T-helper 2 cell (primary cell): ENCODE data around the gene ARID1B.
A peak's percentile ranks its signal among the peaks of the same experiment; 100 is the strongest.
"Not testable (repeated sequence)": the region's sequence is repeated elsewhere in the genome, so short reads cannot be mapped to it uniquely, and the experiment has no call there.

Experiments used
- DNase-seq, 5 experiments: peaks; one replicate each; pipeline versions ENCODE4 v3.0.0 to v3.0.0-alpha.2; 2012 to 2022

Gene ARID1B

DNA sequence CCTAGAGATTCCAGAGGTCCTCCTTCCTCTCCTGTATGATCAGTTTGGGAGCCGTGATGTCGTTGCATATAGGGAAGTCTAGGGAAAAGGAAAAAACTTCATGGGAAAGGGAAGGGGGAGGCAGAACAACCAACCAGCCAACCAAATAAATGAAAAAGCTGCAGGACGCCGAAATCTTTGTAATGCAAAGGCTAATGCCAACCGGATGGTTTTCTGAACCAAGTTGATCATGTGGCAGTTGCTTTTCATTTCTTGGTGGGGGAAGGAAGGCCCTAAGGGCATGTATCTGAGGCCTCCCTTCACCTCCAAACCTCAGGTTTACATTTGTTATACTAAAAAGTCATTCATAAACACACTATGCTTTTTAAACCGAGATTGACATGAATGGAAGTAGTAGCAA, 167.2 kb downstream of the ARID1B start:
- DNase-seq = no peak

DNA sequence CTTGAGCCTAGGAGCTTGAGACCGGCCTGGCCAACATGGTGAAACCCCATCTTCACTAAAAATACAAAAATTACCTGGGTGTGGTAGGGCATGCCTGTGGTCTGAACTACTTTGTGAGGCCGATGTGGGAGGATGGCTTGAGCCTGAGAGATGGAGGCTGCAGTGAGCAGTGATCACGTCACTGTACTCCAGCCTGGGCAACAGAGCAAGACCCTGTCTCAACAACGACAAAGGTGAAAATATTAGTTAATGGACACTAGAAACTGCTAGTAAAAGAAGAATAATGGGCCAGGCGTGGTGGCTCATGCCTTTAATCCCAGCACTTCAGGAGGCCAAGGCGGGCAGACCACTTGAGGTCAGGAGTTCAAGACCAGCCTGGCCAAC, 168.6 kb downstream of the ARID1B start:
- DNase-seq = not testable (repeated sequence)

DNA sequence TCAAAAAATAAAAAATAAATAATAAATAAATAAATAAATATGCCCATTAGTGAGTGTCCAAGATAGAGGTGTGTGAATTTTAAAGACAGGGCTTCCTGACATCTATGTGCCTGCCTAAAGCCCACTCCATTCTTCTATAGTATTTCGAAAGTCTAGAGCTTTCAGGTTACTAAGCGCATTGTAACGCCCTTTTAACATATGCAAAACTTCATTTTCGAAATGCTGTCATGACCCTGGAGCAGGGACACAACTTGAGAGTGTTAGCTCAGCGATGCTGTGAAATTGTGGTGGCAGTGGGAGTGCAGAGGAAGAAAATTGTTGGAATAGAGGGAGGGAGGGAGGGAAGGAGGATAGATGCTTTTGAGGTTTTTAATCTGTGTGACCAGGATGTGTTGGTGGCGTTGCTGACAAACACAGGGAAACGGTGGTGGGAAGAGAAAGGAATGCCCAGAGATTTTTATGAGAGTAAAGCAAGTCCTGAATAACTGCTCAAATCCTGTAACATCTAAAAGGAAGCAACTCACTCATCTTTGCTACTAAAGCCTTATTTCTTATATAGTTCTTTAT, 169.3 kb downstream of the ARID1B start:
- DNase-seq = no peak

DNA sequence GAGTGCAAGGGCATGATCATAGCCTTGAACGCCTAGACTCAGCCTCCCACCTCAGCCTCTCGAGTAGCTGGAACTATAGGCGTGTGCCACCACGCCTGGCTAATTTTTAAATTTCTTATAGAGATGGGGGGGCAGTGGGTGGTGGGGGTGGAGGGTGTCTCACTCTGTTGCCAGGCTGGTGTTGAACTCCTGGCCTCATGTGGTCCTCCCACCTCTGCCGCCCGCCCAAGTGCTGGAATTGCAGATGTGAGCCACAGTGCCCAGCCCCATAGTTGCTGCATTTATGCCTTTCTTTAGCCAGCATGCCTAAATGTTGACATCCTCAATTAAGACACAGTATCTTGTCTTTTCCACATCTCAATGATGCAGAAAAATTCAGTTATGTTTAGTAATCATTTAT, 171.1 kb downstream of the ARID1B start:
- DNase-seq = no peak

DNA sequence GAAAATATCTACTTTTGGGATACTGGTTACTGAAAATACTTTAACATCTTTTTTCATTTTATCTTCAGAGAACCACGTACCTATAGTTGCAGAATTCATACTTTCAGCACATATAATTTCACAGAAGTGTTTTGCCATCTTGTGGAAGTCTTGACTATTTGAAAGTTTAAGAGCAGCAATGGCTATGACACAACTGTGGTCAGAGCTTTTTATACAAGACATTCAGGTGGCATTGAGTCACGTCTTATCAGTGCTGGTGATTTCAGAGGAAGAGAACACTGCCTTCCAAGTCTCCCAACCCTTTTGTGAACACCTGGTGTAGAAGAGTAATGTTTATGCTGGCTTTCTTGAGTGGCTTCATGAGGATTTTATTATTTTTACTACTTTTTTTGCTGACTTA, 171.6 kb downstream of the ARID1B start:
- peak in 1 of 5 experiments; percentile 25 for DNase-seq

DNA sequence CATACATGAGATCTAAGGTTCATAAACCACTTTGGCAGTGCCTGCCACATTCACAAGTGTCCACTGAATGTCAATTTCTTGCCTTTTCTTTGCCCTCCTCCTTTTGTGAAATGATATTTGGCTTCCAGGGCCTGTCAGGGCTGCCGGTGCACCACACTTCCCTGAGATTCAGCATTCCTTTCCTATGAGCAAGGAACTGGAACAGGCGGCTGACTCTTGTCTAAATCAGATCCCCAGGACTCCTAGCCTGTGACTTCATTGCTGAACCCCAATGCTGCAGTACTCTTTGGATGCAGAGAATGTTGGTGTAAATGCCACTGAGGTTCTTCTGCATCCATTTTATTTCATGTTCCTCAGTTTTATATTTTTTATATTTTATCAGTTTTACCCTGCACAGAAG, 172.2 kb downstream of the ARID1B start:
- DNase-seq = no peak

DNA sequence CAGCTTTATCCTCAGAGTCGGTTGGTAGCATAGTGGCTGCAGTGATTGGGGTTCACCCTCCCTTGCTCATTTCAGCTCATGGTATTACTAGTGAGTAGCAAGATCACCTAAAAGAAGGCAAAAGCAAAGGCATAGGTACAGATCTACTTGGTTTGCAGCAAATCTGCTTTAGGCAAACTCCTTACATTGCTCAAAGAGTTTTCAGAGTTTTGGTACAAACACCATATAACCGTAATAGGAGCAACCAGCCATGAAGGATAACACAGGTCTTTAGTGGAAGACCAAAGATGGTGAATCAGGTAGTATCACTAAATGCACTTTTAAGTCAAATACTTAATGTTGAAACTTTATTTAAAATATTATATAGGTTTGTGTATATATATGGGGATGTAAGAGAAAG, 172.9 kb downstream of the ARID1B start:
- no peak for DNase-seq

DNA sequence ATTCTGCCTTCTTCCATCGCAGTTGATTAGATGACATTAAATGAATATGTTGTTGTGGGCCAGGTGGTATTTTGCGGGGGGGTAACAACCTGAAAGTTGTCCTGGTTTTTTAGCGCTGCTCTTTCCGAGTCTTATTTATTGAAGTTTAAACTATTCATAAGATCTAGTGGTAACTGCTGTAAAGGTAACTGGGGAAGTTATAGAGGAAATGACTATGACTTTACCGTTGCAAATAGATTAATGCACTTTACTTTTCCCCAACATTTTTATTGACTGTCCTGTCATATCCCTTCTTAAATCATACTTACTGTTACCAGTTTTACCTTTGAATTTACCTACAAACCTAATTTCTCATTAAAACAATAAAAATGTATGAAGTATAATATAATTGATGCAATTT, 173.4 kb downstream of the ARID1B start:
- DNase-seq = no peak

DNA sequence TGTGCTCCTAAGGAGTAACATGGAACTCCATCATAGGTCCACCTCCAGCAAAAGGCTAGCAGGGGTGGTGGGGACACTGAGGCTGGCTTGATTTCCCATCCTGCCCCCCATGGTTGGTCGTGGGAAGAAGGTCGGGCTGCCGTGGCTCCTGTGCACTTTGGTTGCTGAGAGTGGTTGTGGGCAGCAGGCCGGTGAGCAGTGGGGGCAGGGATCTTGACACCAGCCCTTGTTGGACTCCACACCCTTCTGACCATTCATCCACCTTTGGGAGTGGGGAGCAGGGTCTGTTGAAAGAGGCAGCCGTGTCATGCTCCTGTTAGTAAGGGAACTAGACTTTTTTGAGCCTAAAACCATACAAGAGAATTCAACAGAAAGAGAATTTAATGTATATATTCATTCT, 175.2 kb downstream of the ARID1B start:
- DNase-seq = no peak

DNA sequence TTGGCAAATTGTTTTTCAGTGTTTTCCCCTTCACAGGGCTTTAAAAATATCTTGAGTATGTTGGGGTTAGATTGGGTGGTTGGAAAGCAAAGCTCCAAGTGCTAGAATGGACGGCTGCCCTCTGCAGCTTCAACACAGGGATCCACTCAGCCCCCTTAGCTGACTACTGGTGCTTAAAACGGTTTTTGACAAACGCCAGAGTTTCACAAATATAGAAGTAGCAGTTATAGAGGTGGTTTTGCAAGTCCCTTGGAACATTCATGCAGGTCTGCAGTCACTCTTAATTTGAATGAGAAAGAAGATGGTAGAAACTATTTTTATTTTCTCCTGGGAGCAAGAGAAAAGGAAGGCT, 175.9 kb downstream of the ARID1B start:
- DNase-seq = no peak

DNA sequence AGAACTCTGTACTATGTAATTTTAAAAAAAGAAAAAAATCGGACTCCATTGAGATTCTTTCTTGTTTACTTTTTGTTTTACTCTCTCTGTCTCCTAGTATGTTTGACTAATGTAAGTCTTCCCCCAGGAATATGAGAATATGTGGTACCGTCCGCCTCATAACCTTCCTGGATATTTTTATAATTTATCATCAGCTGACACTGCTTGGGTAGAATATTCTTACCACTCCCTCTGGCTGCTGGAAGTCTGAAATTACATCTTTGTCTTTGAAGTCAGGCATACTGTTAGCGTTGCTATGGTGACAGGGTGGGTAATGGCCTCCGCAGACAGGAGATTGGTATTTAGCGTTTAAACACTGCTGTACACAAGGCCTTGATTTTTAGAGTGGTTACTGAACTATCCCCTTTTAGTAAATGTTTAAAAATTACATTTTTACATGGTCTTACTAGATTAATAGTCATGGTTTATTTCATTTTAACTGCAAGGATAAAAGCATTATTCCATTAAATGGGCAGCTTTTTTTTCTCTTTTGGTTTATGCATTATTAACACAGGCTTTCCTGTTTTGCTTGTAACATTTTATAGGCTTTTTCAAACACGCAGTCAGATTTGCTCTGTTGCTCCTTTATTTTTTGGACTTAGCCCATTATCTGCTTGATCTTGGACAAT, 176.4 kb downstream of the ARID1B start:
- peak in 3 of 5 experiments; percentile 12 to 58 (median 20) for DNase-seq

DNA sequence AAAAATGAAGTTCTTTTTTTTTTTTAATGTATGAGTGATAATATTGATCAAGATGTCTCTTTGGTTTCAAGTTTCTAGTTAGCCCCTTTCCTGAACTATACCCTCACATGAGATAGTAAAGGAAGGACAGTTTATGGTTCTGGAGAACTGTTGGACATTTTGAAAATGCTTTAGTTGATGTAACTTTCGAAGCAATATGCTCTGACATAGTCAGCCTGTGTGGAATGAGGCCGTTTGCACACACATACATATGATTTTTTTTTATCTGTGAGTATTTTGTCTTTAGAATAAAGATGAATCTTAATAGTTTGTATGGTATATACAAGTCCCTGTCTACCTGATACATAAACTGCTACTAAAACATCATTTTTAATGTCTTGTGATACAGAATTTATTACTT, 177.0 kb downstream of the ARID1B start:
- no peak for DNase-seq

DNA sequence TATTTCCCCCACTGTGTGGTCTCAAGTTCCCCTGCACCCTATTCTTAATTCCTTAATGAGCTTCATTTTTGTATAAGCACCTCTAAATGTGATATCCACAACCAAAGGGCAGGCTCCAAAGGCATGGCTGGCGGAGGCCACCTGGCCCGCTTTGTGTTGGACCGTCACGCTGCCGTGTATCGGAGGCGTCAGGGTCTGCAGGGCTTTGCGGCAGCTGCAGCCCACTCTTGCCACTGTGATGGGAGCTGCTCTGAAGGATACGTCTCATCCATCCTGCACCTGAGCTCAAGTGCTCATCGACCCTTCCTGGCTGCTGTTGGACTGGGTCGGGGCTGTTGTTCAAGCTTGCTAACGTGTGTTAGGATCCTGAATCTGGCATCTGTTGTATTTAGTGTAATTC, 177.6 kb downstream of the ARID1B start:
- DNase-seq = no peak

DNA sequence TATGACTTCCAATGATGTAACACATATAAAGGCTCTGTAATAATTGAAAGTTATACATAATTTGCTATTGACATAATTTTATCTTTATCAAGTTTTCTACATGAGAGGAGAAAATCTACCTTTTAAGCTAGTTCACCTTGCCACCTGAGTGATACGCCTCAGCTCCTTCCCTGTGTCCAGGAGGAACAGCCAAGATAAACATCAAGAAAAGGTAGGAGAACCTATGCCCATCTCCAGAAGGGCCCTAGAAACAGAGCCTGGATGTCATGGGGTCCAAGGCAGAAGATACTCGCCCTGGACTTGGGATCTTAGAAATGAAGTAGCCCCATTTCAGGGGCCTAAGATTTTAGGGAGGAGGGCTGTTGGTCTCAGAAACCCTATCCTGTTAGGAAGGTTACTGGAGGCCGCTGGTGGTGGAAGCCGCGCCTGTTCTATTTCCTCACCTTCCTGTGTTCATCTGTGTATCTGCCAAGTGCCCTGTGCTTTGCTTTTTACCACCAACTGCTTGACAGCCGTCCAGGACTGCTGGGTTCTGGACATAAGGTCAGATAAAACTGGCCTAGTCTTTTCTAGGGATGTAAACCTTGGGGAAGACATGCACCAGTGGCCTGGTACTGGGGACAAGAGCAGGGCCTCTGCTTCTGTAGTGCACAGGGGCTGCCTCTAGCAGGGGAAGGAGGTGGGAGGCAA, 178.5 kb downstream of the ARID1B start:
- DNase-seq = no peak

DNA sequence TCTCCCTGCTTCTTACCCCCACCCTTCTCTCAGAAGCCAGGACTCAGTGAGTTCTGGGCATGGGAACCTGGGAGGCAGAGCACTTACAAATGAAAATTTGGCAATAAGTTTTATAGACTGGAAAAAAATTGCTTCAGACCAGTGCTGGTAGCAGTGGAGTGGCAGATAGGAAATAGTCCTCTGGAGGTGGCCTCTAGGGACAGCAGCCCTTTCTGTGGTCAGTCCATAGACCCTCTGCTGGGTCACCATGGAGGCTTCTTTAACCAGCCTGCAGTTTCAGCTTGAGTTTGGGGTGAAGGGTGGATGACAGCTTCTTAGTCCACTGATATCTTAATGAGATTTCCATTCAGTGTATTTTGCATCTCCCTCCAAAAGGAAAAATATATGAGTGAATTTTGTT, 179.1 kb downstream of the ARID1B start:
- no peak for DNase-seq

DNA sequence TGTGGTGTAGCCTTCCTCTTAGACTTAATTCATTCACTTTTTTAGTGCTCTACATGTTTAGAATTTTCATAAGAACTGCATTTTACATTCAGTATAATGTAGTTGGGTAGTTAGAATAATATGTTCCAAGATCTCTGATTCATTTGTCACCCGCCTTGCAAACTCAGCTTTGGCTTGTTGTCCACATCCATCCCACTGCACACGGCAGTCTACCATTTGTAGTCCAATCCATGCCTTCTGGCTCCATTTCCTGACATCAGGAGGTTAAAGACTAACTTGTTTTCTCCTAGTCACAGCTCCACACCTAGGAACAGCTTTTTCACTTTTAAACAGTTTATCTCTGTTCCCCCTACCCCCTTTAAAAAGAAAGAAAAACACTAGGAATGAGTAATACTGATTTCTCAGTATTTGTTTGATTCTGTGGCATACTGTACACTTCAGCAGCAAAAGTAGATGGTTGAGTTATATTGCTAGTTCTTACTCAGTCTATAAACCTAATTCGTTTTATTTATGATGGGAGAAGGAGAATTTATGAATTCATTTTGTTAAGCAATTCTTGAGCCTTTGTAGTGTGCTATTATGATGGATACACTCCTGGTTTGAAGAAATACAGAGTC, 180.9 kb downstream of the ARID1B start:
- peak in 1 of 5 experiments; percentile 65 for DNase-seq

DNA sequence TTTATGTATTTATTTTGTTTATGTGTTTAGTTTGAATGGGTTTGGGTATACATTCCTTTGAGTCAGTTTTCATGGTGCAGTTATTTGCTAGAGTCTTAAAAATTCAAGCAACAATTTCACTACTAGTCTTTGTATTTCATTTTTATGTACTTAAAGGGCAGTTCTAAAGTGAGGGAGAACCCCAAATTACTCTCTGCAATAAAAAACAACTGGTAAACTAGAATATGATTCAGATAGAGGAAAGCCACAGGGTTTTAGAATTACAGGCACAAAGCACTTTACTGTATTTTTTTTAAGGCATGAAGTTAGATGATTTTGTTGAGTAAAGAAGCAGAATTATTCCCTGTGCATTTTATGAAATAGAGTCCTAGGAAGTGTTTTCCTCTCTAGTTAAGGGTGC, 183.3 kb downstream of the ARID1B start:
- no peak for DNase-seq

DNA sequence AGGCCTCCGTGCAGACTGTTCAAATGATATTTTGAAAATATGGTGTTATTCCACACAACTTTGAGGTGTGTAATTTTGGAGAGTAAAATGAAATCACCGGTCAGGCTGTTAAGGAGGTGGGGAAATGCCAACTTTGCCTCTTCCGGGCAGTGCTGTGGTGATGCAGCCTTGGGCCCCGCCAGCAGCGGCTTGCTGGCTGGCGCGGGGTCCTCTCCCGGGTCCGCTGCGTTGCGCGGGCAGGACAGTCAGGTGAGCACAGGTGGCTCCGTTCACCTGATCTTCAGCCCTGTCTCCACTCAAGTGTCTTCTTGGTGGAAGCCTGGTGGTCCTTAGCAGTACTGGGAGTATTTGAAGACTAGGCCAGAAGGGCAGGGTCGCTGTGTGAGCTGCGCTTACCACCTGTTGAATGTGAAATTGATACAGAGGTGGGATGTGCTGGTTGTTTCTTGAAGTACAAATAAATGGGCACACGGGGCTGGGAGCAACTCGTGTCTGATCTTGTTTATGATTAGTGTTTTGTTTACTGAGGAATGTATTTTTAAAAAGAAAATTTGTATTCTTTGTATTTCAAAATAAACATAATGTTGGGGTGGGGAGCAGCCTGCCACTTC, 184.2 kb downstream of the ARID1B start:
- no peak for DNase-seq

DNA sequence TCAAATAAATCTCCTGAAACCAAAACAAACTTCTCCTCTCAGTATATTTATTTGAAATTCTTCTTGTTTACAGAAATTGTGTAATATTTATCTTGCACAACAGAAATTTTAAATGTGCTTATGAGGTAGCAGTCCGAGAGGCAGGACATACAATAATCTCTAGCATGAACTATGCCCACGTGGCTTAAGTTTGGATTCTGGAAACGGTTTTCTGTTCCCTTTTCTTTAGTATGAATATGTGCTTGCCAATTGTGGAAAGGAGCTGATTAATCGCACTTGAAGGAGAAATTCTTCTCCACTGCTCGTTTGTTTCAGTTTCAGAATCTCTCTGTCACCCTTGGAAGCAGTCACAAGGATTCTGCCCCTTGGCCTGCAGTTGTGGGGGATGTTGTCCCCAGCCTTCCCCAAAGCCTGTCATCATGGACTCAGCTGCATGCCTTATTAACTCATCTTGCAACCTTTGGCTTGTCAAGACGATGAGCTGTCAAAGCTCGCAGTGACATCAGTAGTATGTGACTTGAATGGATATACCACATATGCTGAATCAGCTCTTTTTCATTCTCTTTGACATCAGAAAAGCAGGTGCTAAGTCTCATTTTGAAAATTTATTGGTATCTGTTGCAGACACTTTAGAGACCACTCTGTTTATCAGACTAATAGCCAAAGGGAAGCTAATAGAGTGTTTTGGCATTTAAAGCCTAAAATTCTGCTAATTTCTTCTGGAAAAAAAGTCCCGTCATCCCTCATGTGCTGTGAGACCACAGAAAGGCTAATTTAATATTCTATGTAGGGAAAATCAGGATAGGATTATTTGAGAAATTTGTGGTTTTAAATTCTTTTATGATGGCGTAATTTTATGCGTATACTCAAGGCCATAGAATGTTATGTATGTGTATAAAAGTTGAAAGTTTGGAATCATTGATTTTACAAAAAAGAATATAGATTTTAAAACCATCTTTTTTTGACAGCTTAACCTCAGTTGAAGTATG, 186.8 kb downstream of the ARID1B start:
- DNase-seq = peak in 1 of 5 experiments; percentile 52

DNA sequence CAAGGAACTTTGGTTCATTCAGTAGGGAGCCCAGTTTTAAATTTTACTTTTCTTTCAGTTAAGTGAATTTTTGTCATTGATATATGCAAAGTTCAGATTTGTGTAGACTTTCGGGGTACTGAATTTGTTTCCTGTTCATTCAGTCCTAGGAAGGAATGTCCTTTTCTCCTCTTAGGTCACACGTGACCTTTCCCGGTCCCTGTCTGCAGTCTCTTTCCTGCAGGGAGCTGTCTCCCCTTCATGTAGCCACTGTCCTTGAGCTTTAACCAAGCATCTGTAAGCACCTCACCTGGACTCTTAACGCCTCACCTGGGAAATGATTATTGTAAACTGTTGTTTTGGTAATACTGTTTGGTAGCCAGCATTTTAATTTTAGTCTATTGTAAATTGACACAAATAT, 190.7 kb downstream of the ARID1B start:
- no peak for DNase-seq

DNA sequence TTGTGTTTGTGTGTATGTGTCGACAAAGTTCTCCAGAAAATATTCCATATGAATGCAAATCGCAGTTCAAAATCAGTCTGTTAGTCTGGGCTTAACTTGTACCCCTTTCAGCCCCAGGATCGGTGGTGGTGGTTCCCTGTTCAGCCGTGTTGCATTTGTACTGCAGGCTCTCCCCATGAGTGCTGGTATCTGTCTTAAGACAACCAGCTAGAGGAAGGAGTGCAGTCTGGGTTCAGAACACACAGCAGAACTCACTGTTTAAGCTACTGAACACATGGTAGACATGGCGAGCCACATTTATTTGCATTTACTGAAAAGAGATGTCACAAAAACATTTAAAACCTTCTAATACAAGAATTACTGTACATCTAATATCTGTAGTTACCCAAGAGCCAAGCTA, 192.1 kb downstream of the ARID1B start:
- DNase-seq = no peak

DNA sequence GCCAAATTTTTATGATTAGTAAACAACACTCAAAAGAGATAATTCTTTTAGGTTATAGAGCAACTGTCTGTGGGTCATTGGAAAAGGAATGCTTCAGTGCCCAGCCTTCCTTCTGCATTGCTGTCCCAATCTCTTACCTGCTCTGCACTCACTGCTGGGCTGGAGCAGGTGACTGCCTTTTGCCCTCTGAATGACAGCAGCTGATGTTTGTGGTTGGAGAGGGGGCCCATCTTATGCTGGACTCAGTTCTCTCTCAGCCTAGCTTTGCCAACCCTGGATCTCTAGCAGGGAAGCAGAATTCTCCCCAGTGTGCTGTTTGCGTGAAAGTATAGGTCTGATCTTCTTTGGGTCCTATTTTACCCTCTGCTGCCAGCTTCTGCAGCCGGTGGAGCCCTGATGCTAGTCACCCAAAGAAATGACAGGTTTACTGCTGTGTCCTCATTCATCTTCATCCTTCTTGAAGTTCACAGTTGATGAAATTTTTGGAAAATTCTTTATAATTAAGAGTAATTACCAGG, 193.5 kb downstream of the ARID1B start:
- no peak for DNase-seq
